K562 treated with DMSO at 1 percent for 12 hours (cell line): ENCODE measurements around the gene MOGAT2. TPM values are rescaled to one million over a fixed set of nuclear protein-coding genes. Genes with fewer than 3 reads are reported as not detected.

Source experiments
- total RNA-seq: library from RNA; unstranded; fragments of 300-600 nt; gene quantifications from 2 replicates; pipeline ENCODE4 v1.2.3, GENCODE V29; 2022; ENCODE audit not compliant: insufficient read depth

Gene MOGAT2
- total RNA-seq = not detected in 2 replicates

GRCh38 chr11:75717608-75718418, at the start of gene MOGAT2:
MOGAT2 (plus strand) TSS chr11:75717838; CDS start chr11:75717889, 51 bp downstream.

GRCh38 chr11:75668451-75669297, 49.0 kb upstream of the MOGAT2 start, which contains the start of gene MAP6:
MAP6 (minus strand) TSS chr11:75669038; CDS start chr11:75668369, 669 bp downstream.

GRCh38 chr11:75768112-75768908, 50.7 kb downstream of the MOGAT2 start, which contains the start of gene DGAT2:
DGAT2 (plus strand) TSS chr11:75768778; CDS start chr11:75768992, 214 bp downstream.

Other genes with a start within 250 kb of the MOGAT2 start
- gene GDPD5, start 191.9 kb upstream of the MOGAT2 start, total RNA-seq = 28.0 and 64.7 TPM in 2 replicates
- 135 and 159 TPM in 2 replicates for gene SERPINH1, start 155.6 kb upstream of the MOGAT2 start, total RNA-seq
- gene MAP6, start 48.8 kb upstream of the MOGAT2 start, total RNA-seq = not detected in 2 replicates
- 4.1 and 4.4 TPM in 2 replicates for gene DGAT2, start 50.9 kb downstream of the MOGAT2 start, total RNA-seq
- gene UVRAG, start 97.4 kb downstream of the MOGAT2 start, total RNA-seq = 6.1 and 19.0 TPM in 2 replicates